T-cell (primary cell): Measurements from ENCODE around the gene GEN1. TPM values are rescaled to one million over a fixed set of nuclear protein-coding genes. Genes with fewer than 3 reads are reported as not detected.

Experiments
- ATAC-seq, 4 experiments: fragments of 200-7000 bp in 3 of 4; fragments of 150-1000 bp in 1 of 4; cut with Tn5 transposase; replicated peaks in 1 of 4; 1 replicate in 3 of 4; 2 replicates in 1 of 4; pipeline ENCODE4 v1.10.0; 2021; ENCODE audit warnings: moderate library complexity in 3 of 4, mild to moderate bottlenecking in 2 of 4, moderate number of reproducible peaks in 1 of 4
- CTCF ChIA-PET, 2 donors: fragments of 300-600 bp; sonication (Branson Sonifier 250); formaldehyde crosslinking; loops; one replicate each; lab custom pipeline; 2022; ENCODE audit warnings: antibody characterized with exemption in 2 of 2; lab: Charles Lee
- POLR2A ChIA-PET, 2 donors: fragments of 300-600 bp; sonication (Branson Sonifier 250); formaldehyde crosslinking; loops; one replicate each; lab custom pipeline; 2022; ENCODE audit warnings: antibody characterized with exemption in 2 of 2; lab: Charles Lee
- DNase-seq, 35 experiments: peaks; one replicate each; pipeline versions ENCODE4 v3.0.0 to v3.0.0-alpha.2; 2013 to 2023
- H3K27ac ChIP-seq: one replicate; pipeline ENCODE4 v1.5.1; 2013; ENCODE audit warnings: low read length
- H3K27me3 ChIP-seq, 2 experiments: replicated peaks in 1 of 2; 1 replicate in 1 of 2; 2 replicates in 1 of 2; pipeline versions ENCODE4 v1.6.1 to v1.7.0; 2013; ENCODE audit warnings: low read length in 1 of 2, mixed read lengths in 1 of 2; ENCODE audit not compliant: control insufficient read depth in 2 of 2, insufficient read depth in 2 of 2; ENCODE audit errors: extremely low read depth in 1 of 2
- H3K36me3 ChIP-seq, 2 donors: 1 replicate in 1 of 2; 2 replicates in 1 of 2; pipeline versions ENCODE4 v1.6.1 to v1.7.0; 2013; ENCODE audit warnings: low read length in 1 of 2; ENCODE audit not compliant: control insufficient read depth in 2 of 2, insufficient read depth in 1 of 2; ENCODE audit errors: extremely low read depth in 1 of 2
- H3K4me1 ChIP-seq, 2 experiments: 1 replicate in 1 of 2; 2 replicates in 1 of 2; pipeline versions ENCODE4 v1.6.1 to v1.7.0; 2013; ENCODE audit warnings: low read length in 2 of 2, mixed read lengths in 1 of 2; ENCODE audit not compliant: insufficient read depth in 2 of 2, control insufficient read depth in 1 of 2; ENCODE audit errors: extremely low read depth in 1 of 2
- H3K4me3 ChIP-seq, 2 donors: 1 replicate in 1 of 2; 2 replicates in 1 of 2; pipeline versions ENCODE4 v1.5.1 to v1.7.0; 2013; ENCODE audit warnings: mild to moderate bottlenecking in 2 of 2, low read length in 1 of 2, moderate library complexity in 1 of 2; ENCODE audit not compliant: control insufficient read depth in 1 of 2; ENCODE audit errors: extremely low read depth in 1 of 2
- H3K9me3 ChIP-seq: 2 replicates; pipeline ENCODE4 v1.7.0; 2013
- H3K27ac Mint-ChIP-seq, 2 donors: one replicate each; pipeline ENCODE4 v1.8.0; 2020 to 2021; ENCODE audit warnings: mild to moderate bottlenecking in 2 of 2, mixed read lengths in 2 of 2
- H3K27me3 Mint-ChIP-seq, 2 donors: one replicate each; pipeline ENCODE4 v1.8.0; 2021 to 2022; ENCODE audit warnings: mixed read lengths in 2 of 2
- H3K36me3 Mint-ChIP-seq: one replicate; pipeline ENCODE4 v1.8.0; 2021; ENCODE audit warnings: mixed read lengths
- H3K4me1 Mint-ChIP-seq, 3 donors: one replicate each; pipeline ENCODE4 v1.8.0; 2020 to 2022; ENCODE audit warnings: mixed read lengths in 3 of 3, mild to moderate bottlenecking in 1 of 3
- H3K4me3 Mint-ChIP-seq, 3 donors: one replicate each; pipeline ENCODE4 v1.8.0; 2020 to 2022; ENCODE audit warnings: mild to moderate bottlenecking in 3 of 3, mixed read lengths in 3 of 3, moderate library complexity in 3 of 3
- H3K9me3 Mint-ChIP-seq, 3 donors: one replicate each; pipeline ENCODE4 v1.8.0; 2020 to 2022; ENCODE audit warnings: mixed read lengths in 3 of 3
- WGBS: methylation state at CpG from one replicate; pipeline ENCODE4 v1.1.5; 2013; ENCODE audit warnings: missing lambda C conversion rate; ENCODE audit not compliant: insufficient coverage; 5-methylcytosine and 5-hydroxymethylcytosine counted together
- total RNA-seq, 35 experiments: library from RNA in 6 of 35; stranded (reverse) in 6 of 35; fragments of 120-200 nt in 1 of 35; gene quantifications; one replicate each; pipeline versions ENCODE4 v1.2.1 to v1.2.4 and lab custom pipeline; 2013 to 2026

The GEN1 gene, protein sequence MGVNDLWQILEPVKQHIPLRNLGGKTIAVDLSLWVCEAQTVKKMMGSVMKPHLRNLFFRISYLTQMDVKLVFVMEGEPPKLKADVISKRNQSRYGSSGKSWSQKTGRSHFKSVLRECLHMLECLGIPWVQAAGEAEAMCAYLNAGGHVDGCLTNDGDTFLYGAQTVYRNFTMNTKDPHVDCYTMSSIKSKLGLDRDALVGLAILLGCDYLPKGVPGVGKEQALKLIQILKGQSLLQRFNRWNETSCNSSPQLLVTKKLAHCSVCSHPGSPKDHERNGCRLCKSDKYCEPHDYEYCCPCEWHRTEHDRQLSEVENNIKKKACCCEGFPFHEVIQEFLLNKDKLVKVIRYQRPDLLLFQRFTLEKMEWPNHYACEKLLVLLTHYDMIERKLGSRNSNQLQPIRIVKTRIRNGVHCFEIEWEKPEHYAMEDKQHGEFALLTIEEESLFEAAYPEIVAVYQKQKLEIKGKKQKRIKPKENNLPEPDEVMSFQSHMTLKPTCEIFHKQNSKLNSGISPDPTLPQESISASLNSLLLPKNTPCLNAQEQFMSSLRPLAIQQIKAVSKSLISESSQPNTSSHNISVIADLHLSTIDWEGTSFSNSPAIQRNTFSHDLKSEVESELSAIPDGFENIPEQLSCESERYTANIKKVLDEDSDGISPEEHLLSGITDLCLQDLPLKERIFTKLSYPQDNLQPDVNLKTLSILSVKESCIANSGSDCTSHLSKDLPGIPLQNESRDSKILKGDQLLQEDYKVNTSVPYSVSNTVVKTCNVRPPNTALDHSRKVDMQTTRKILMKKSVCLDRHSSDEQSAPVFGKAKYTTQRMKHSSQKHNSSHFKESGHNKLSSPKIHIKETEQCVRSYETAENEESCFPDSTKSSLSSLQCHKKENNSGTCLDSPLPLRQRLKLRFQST
- total RNA-seq (1 to 10 TPM; 7.6 to 9.2 (median 7.7) TPM), total RNA-seq (lab: John Stamatoyannopoulos, UW) (6.5 to 53.8 (median 13.8) reads per million in 29 experiments)
- total RNA-seq (2013), result 8.3 TPM

DNA sequence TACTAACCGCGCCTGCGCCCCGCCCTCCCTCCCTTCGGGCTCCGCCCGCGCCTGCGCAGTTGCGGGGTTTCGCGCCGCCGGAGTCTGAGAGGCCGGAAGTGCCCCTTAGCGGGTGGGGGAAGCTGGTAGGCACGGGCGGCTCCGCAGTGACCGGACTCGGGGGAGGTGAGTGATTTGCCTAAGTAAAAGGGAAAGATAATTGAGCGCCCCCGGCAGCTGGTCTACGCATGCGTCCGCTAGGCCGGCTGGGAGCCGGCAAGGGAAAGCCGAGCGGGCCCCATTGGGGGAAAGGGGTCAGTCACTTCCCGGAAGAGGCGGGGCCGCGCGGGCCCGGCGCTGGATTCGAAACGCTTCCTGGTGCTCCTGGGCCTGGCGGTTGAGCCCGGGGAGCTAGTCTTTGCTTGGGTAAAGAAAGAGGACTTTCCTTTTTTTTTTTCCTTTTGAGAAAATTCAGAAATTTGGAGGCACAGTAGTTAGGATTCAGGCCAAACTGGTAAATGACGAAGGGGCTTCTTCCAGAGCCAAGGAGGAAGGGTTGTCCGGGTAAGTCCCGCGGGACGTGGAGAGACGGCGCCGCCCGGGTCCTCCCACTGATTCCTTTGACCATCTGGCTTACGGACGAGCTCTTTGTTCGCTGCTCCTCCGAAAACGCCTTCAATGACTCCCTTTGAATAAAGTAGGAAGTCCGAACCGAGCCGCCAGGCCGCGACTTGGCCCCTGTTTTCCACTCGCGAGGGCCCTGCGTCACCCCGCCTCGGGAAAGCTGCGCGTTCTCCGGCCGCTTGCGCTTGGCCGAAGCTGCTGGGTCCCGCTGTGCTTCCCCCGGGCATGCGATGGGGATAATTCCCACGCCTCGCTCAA is at the start of gene GEN1, which contains the start of gene SMC6:
TSS of gene GEN1 (plus strand) at position 336 of the 861 bp plus-strand sequence. CDS start 5,806 bp downstream, outside the sequence.
TSS of gene SMC6 (minus strand) at position 8 of the 861 bp plus-strand sequence. CDS start 7,864 bp downstream, outside the sequence.
- H3K27ac ChIP-seq, result peak within 1 kb of the TSS; percentile 96
- DNase-seq, result peak; percentile 77 to 93 (median 86)
- peak within 1 kb of the TSS; percentile 84 to 92 (median 89) for H3K4me3 Mint-ChIP-seq
- H3K27ac Mint-ChIP-seq, result peak within 1 kb of the TSS; percentile 95 to 98
- POLR2A ChIA-PET, result interaction anchor here in 1 of 2 donors (0.7 kb wide), 1 partner anchor 34 kb away, joined by 4 read pairs; no protein-coding TSS in a partner anchor
- H3K4me3 ChIP-seq, result peak within 1 kb of the TSS; percentile 77 to 78
- peaks cover 30 to 34% (median 31%) of the 10 kb centered on the region in 3 donors for H3K4me1 Mint-ChIP-seq
- no peaks in the 10 kb centered on the region for H3K27me3 Mint-ChIP-seq
- WGBS, result under 1% methylated on average over 64 of the region's 76 CpGs
- no peaks in the 10 kb centered on the region for H3K36me3 ChIP-seq
- peaks cover 8 to 18% of the 10 kb centered on the region in 2 experiments for H3K4me1 ChIP-seq
- H3K9me3 Mint-ChIP-seq, result no peaks in the 10 kb centered on the region
- no peaks in the 10 kb centered on the region for H3K36me3 Mint-ChIP-seq
- H3K9me3 ChIP-seq, result no peaks in the 10 kb centered on the region
- H3K27me3 ChIP-seq, result no peaks in the 10 kb centered on the region
- peak; percentile 85 to 88 (median 86) for ATAC-seq
- CTCF ChIA-PET, result interaction anchor here in 1 of 2 donors (0.7 kb wide), 2 partner anchors 9 to 29 kb away, joined by 3 read pairs; no protein-coding TSS in a partner anchor

GRCh38 chr2:17706845-17707244 is 47.1 kb upstream of the GEN1 start:
- Histone ChIP-seq H3K27ac (no peak overlapping the region), H3K4me3 (no peak overlapping the region), H3K36me3 (peaks cover 0 to 31% of the 10 kb centered on the region in 2 donors), H3K27me3 (no peaks in the 10 kb centered on the region), H3K4me1 (no peaks in the 10 kb centered on the region), H3K9me3 (no peaks in the 10 kb centered on the region)
- no peak overlapping the region for H3K4me3 Mint-ChIP-seq
- ATAC-seq (no peak), DNase-seq (no peak)
- ChIA-PET POLR2A (no interaction called here), CTCF (no interaction called here)
- no peak overlapping the region for H3K27ac Mint-ChIP-seq
- peaks cover 33% of the 10 kb centered on the region for H3K36me3 Mint-ChIP-seq
- no peaks in the 10 kb centered on the region for H3K9me3 Mint-ChIP-seq
- H3K4me1 Mint-ChIP-seq, result no peaks in the 10 kb centered on the region
- no peaks in the 10 kb centered on the region for H3K27me3 Mint-ChIP-seq
- no CpG with 5 or more reads among the region's 4 CpGs for WGBS

- Mint-ChIP-seq H3K4me1 (no peaks in the 10 kb centered on the region), H3K36me3 (peaks cover 37% of the 10 kb centered on the region), H3K27ac (no peak overlapping the region), H3K9me3 (no peaks in the 10 kb centered on the region), H3K27me3 (no peaks in the 10 kb centered on the region), H3K4me3 (no peak overlapping the region)
- CTCF ChIA-PET, result interaction anchor here in 1 of 2 donors (0.7 to 1.3 kb wide), 3 partner anchors 10 to 13 kb away, joined by 3 to 9 read pairs (median 6); no protein-coding TSS in a partner anchor
- Histone ChIP-seq H3K36me3 (peaks cover 0 to 38% of the 10 kb centered on the region in 2 donors), H3K27me3 (no peaks in the 10 kb centered on the region), H3K4me1 (no peaks in the 10 kb centered on the region), H3K9me3 (no peaks in the 10 kb centered on the region), H3K4me3 (no peak overlapping the region), H3K27ac (no peak overlapping the region)
- WGBS, result no CpG with 5 or more reads among the region's 1 CpG
- DNase-seq (no peak), ATAC-seq (no peak)
- POLR2A ChIA-PET, result interaction anchor here in 1 of 2 donors (0.6 kb wide), 1 partner anchor 1270 kb away, joined by 3 read pairs; no protein-coding TSS in a partner anchor
Measured at GRCh38 chr2:17708501-17708900, 45.4 kb upstream of the GEN1 start.

DNA sequence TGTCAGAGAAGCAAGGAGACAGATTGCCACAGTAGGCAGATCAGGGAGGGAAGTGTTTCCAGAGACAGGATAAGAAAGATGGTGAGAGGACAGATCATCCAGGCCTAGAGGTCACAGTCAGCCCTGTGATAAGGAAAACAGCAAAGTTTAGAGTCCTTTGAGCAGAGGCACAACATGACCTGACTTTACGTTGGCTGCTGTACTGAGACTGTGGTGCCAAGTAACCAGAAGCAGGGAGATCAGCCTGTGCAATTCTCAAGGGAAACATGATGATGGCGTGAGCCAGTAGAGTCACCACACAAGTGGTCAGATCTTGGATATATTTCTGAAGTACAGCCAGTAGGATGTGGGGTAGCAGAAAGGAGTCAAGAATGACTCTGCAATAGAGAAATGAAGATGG is 44.0 kb upstream of the GEN1 start:
- ChIA-PET POLR2A (no interaction called here), CTCF (no interaction called here)
- Histone ChIP-seq H3K4me1 (no peaks in the 10 kb centered on the region), H3K27ac (no peak overlapping the region), H3K9me3 (no peaks in the 10 kb centered on the region), H3K36me3 (peaks cover 0 to 43% of the 10 kb centered on the region in 2 donors), H3K4me3 (no peak overlapping the region), H3K27me3 (no peaks in the 10 kb centered on the region)
- no peaks in the 10 kb centered on the region for H3K27me3 Mint-ChIP-seq
- H3K36me3 Mint-ChIP-seq, result peaks cover 41% of the 10 kb centered on the region
- H3K27ac Mint-ChIP-seq, result no peak overlapping the region
- H3K4me3 Mint-ChIP-seq, result no peak overlapping the region
- no peaks in the 10 kb centered on the region for H3K9me3 Mint-ChIP-seq
- DNase-seq (no peak), ATAC-seq (no peak)
- WGBS, result 100% methylated on average over 2 of the region's 2 CpGs
- H3K4me1 Mint-ChIP-seq, result no peaks in the 10 kb centered on the region

DNA sequence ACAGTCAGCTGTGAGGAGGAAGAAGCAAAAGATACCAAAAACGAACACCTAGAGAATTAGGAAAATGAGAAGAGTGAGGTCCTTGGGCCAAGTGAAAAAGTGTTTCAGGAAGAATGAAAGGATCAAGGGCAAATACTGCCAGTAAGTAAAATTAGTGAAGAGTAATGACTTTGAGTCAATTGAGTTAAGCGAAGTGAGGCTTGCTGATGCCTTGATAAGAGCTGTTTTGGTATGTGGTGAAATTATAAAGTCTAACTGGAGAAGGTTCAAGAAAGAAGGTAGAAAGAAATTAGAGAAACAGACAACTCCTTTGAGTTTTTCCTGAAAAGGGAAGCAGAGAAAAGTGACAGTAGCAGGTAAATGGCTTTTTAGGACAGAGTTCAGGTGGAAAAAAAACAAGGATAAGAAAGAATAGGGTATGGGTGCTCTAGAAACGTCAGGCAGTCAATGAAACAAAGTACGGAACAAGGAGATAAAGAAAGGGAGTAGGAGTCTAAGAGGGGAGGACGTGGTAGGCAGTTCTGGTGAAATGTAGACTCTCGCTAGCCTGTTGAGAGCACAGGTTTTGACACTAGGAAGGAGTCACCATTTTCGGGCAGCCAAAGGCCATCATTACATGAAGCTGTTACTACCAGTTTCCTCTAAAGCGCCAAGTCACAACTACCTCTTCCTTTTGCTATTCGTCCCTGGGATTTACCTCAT is 43.2 kb upstream of the GEN1 start:
- ChIA-PET CTCF (interaction anchor here in 1 of 2 donors (0.6 kb wide), 1 partner anchor 15 kb away, joined by 5 read pairs; no protein-coding TSS in a partner anchor), POLR2A (no interaction called here)
- no peaks in the 10 kb centered on the region for H3K4me1 Mint-ChIP-seq
- no peak for DNase-seq
- H3K9me3 Mint-ChIP-seq, result no peaks in the 10 kb centered on the region
- H3K4me3 ChIP-seq, result no peak overlapping the region
- 98% methylated on average over 6 of the region's 9 CpGs for WGBS
- no peaks in the 10 kb centered on the region for H3K9me3 ChIP-seq
- H3K27ac Mint-ChIP-seq, result no peak overlapping the region
- H3K27ac ChIP-seq, result no peak overlapping the region
- H3K27me3 ChIP-seq, result no peaks in the 10 kb centered on the region
- no peaks in the 10 kb centered on the region for H3K27me3 Mint-ChIP-seq
- no peak for ATAC-seq
- H3K36me3 ChIP-seq, result peaks cover 0 to 44% of the 10 kb centered on the region in 2 donors
- H3K36me3 Mint-ChIP-seq, result peaks cover 40% of the 10 kb centered on the region
- H3K4me1 ChIP-seq, result no peaks in the 10 kb centered on the region
- H3K4me3 Mint-ChIP-seq, result no peak overlapping the region
